Anterior cingulate cortex (tissue), 58 donors: ENCODE results near the gene MPHOSPH9.

Source experiments
- DNase-seq, 58 donors: peaks; one replicate each; lab custom pipeline; 2025; lab: John Stamatoyannopoulos, UW

Gene MPHOSPH9

GRCh38 chr12:123109319-123109772, 123.6 kb downstream of the MPHOSPH9 start:
- peak in 45 of 58 donors; percentile 14 to 88 (median 55) for DNase-seq

- no peak for DNase-seq
Measured at GRCh38 chr12:123108682-123109066, 124.3 kb downstream of the MPHOSPH9 start.

- peak in 3 of 58 donors; percentile 6 to 31 (median 14) for DNase-seq
Measured at GRCh38 chr12:123107926-123108681, 124.8 kb downstream of the MPHOSPH9 start.

GRCh38 chr12:123106640-123107359, 126.1 kb downstream of the MPHOSPH9 start:
- DNase-seq = no peak

GRCh38 chr12:123105211-123105826, 127.6 kb downstream of the MPHOSPH9 start:
- no peak for DNase-seq

GRCh38 chr12:123104809-123105208, 128.1 kb downstream of the MPHOSPH9 start:
- no peak for DNase-seq
